A673 (cell line): ENCODE data around the gene ODAD2. TPM values are rescaled to one million over a fixed set of nuclear protein-coding genes. Genes with fewer than 3 reads are reported as not detected.

Experiments
- BruUV-seq: library from RNA; stranded (reverse); fragments of 400-500 nt; replicated peaks from 2 replicates; lab custom pipeline; 2021; lab: Mats Ljungman, UMichigan
- CTCF ChIA-PET: fragments of 300-600 bp; sonication (Branson Sonifier 250); formaldehyde crosslinking; loops from one replicate; lab custom pipeline; 2022; ENCODE audit warnings: antibody characterized with exemption; lab: Charles Lee
- POLR2A ChIA-PET: fragments of 300-600 bp; sonication (Branson Sonifier 250); formaldehyde crosslinking; loops from one replicate; lab custom pipeline; 2022; ENCODE audit warnings: antibody characterized with exemption; ENCODE audit not compliant: low non-redundant PET; lab: Charles Lee
- DNase-seq: peaks from one replicate; pipeline ENCODE4 v3.0.0-alpha.2; 2015; ENCODE audit warnings: low spot score
- H3K27ac ChIP-seq: fragments of 200-600 bp; sonication (generic); 2 replicates; pipeline ENCODE4 v1.5.1; 2016; ENCODE audit warnings: mixed run types, low read depth, mild to moderate bottlenecking, mixed read lengths, antibody characterized with exemption, low read length; ENCODE audit not compliant: poor library complexity, severe bottlenecking
- H3K27me3 ChIP-seq: fragments of 200-600 bp; sonication (generic); replicated peaks from 2 replicates; pipeline ENCODE4 v1.6.1; 2017; ENCODE audit warnings: mixed run types, low read depth, mild to moderate bottlenecking, mixed read lengths, antibody characterized with exemption, low read length; ENCODE audit not compliant: insufficient read depth, poor library complexity
- H3K36me3 ChIP-seq: fragments of 200-600 bp; sonication (generic); 2 replicates; pipeline ENCODE4 v1.6.1; 2016; ENCODE audit warnings: mixed run types, mild to moderate bottlenecking, mixed read lengths, antibody characterized with exemption, low read length; ENCODE audit not compliant: insufficient read depth, poor library complexity, severe bottlenecking
- H3K4me1 ChIP-seq: fragments of 200-600 bp; sonication (generic); 2 replicates; pipeline ENCODE4 v1.6.1; 2017; ENCODE audit warnings: mixed run types, mild to moderate bottlenecking, mixed read lengths, antibody characterized with exemption, low read length; ENCODE audit not compliant: insufficient read depth, poor library complexity, severe bottlenecking
- H3K4me3 ChIP-seq: fragments of 200-600 bp; sonication (generic); 2 replicates; pipeline ENCODE4 v1.5.1; 2016; ENCODE audit warnings: low read depth, mixed run types, mild to moderate bottlenecking, mixed read lengths, low read length; ENCODE audit not compliant: poor library complexity, severe bottlenecking
- H3K9me3 ChIP-seq: fragments of 200-600 bp; sonication (generic); 2 replicates; pipeline ENCODE4 v1.6.1; 2016; ENCODE audit warnings: mixed run types, low read depth, mild to moderate bottlenecking, mixed read lengths, antibody characterized with exemption, low read length; ENCODE audit not compliant: poor library complexity, severe bottlenecking
- CTCF ChIP-seq: fragments of 300-800, 200-600 bp; sonication (generic); conservative IDR thresholded peaks from 2 replicates; pipeline ENCODE4 v1.5.1; 2017; ENCODE audit warnings: low read depth, mild to moderate bottlenecking, antibody characterized with exemption, low read length, moderate library complexity, mixed read lengths
- EZH2 ChIP-seq: fragments of 200-600 bp; sonication (generic); IDR thresholded peaks from 2 replicates; pipeline ENCODE4 v1.6.1; 2017; ENCODE audit warnings: borderline replicate concordance, low read depth, mild to moderate bottlenecking, mixed read lengths, antibody characterized with exemption, low read length; ENCODE audit not compliant: poor library complexity, severe bottlenecking
- intact Hi-C: fragments of 100-400 bp; cut with micrococcal nuclease; formaldehyde crosslinking; loops from one replicate; pipeline ENCODE4 v1.10.0; 2022; ENCODE audit not compliant: unreplicated experiment
- total RNA-seq: library from RNA; stranded (reverse); gene quantifications from 2 replicates; pipeline ENCODE4 v1.2.3, GENCODE V29; 2021

The ODAD2 gene
- total RNA-seq, 1 experiment from 2014 or later, result 1.2 TPM

DNA sequence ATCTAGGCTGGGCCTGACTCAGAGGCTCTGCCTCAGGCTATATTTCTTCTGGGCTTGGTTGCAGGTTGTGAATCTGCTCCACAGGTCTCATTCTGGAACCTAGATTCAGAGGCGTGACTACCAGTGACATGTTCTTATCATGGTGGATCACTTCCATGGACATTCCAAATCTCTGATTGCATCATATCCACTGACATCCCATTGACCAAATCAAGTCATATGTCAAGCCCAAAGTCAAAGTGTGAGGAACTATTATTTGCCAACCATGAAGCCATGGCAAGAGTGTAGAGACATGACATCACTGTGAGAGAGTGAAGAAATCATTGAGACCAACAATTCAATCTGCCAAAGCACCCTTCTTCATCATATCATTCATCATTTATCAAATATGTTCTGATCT is 11.9 kb upstream of the ODAD2 start:
- BruUV-seq, result no TSS peak
- Histone ChIP-seq H3K27ac (no peak overlapping the region), H3K36me3 (no peaks in the 10 kb centered on the region), H3K4me3 (no peak overlapping the region), H3K9me3 (no peaks in the 10 kb centered on the region), H3K27me3 (peaks cover 73% of the 10 kb centered on the region), H3K4me1 (peaks cover 7% of the 10 kb centered on the region)
- intact Hi-C loops, result no loop called here
- POLR2A ChIA-PET, result no interaction called here
- CTCF ChIA-PET, result no interaction called here
- no peak for TF ChIP-seq CTCF
- no peak for TF ChIP-seq EZH2
- DNase-seq, result no peak

DNA sequence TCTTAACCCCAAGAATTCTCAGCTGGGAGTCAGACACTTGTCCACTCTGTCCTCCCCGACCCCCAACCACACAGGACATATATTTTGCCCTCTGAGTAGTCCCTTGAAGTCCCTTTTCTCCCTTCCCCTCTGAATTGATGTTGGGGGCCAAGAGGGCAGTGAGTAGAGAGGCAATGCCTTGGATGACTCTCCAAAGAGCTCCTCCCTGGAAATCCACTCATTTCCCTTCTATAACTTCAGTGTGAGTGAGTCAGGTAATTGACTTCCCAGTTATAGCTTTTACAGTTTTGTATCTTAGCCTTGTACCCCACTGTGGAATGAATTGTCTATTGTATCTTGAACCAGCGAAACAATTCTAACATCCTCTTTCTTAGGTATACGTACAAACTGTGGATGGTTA is 9.2 kb upstream of the ODAD2 start:
- TF ChIP-seq EZH2, result no peak
- no peak for TF ChIP-seq CTCF
- Histone ChIP-seq H3K4me1 (peaks cover 6% of the 10 kb centered on the region), H3K4me3 (no peak overlapping the region), H3K27ac (no peak overlapping the region), H3K9me3 (no peaks in the 10 kb centered on the region), H3K36me3 (no peaks in the 10 kb centered on the region), H3K27me3 (peaks cover 76% of the 10 kb centered on the region)
- DNase-seq, result no peak
- intact Hi-C loops, result no loop called here
- ChIA-PET CTCF (no interaction called here), POLR2A (no interaction called here)
- BruUV-seq, result no TSS peak

- ChIA-PET CTCF (no interaction called here), POLR2A (no interaction called here)
- intact Hi-C loops, result no loop called here
- no TSS peak for BruUV-seq
- Histone ChIP-seq H3K9me3 (no peaks in the 10 kb centered on the region), H3K27me3 (peaks cover 60% of the 10 kb centered on the region), H3K27ac (no peak overlapping the region), H3K4me3 (no peak overlapping the region), H3K4me1 (no peaks in the 10 kb centered on the region), H3K36me3 (no peaks in the 10 kb centered on the region)
- no peak for TF ChIP-seq EZH2
- TF ChIP-seq CTCF, result no peak
- DNase-seq, result no peak
These were observed 2.5 kb upstream of the ODAD2 start for GRCh38 chr10:28001353-28001752.
